ENCODE results near the gene KLHL35.
A peak's percentile ranks its signal among the peaks of the same experiment; 100 is the strongest.

DNA sequence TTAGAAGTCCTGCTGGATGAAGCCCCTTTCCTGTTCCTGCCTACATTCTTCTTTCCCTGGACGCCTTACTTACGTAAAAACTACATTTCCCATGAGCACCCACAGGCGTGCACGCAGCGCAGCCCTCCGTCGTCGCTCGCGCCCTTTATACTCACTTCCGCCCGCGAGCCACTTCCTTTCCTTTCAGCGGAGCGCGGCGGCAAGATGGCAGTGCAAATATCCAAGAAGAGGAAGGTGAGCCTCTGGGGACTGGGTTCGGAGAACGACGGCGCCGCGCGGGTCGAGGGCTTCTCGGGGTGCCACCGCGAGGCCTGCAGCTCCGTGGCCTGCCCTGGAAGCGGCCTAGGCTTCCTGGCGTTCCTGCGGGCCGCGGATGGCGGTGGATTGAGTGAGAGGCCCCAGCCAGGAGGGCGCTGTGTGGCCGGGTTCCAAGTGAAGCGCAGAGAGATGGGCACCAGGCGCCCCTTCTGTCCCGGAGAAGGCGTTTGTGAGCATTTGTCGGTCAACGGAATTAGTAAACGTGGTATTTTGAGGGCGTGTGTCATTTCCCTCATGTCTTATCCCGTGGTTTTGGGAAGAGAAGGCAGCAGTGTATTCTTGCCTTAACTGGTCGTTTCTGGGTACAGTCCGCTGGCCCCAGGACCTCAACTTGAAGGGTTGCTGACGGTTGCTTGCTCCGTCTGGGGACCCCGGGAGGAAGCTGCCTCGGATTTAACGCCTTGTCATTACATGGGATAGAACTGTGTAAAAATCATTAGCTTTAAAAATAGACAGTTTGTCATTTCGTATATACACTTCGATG lies 33.5 kb downstream of the KLHL35 start, which contains the start of gene RPS3:
- TF ChIP-seq, protein P1, sequence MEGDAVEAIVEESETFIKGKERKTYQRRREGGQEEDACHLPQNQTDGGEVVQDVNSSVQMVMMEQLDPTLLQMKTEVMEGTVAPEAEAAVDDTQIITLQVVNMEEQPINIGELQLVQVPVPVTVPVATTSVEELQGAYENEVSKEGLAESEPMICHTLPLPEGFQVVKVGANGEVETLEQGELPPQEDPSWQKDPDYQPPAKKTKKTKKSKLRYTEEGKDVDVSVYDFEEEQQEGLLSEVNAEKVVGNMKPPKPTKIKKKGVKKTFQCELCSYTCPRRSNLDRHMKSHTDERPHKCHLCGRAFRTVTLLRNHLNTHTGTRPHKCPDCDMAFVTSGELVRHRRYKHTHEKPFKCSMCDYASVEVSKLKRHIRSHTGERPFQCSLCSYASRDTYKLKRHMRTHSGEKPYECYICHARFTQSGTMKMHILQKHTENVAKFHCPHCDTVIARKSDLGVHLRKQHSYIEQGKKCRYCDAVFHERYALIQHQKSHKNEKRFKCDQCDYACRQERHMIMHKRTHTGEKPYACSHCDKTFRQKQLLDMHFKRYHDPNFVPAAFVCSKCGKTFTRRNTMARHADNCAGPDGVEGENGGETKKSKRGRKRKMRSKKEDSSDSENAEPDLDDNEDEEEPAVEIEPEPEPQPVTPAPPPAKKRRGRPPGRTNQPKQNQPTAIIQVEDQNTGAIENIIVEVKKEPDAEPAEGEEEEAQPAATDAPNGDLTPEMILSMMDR (IDR thresholded peaks at IDR 0.05; ENCODE audit: low read depth, low read length) = peak; percentile 12
- TF ChIP-seq POLR2A (IDR thresholded peaks at IDR 0.05; ENCODE audit: extremely low read depth, insufficient read length) = peak; percentile 99
